Activated T-helper 1 cell treated with anti-CD3 and anti-CD28 coated beads, Interleukin-12 subunit alpha, Interleukin-12 subunit beta, Interleukin-2, Interleukin-4 antibody, amounts not matched to agents 30 ng/mL and 10 ng/mL and 1 ng/mL, durations not matched to agents 14 hours and 24 hours and 36 hours (primary cell): ENCODE results near the gene LMCD1. TPM values are rescaled to one million over a fixed set of nuclear protein-coding genes. Genes with fewer than 3 reads are reported as not detected.

Source experiments
- DNase-seq: peaks from one replicate; pipeline ENCODE4 v3.0.0; 2021; ENCODE audit warnings: low spot score
- H3K27ac Mint-ChIP-seq: one replicate; pipeline ENCODE4 v1.8.0; 2021; ENCODE audit warnings: mild to moderate bottlenecking, mixed read lengths
- H3K27me3 Mint-ChIP-seq: one replicate; pipeline ENCODE4 v1.8.0; 2022; ENCODE audit warnings: mild to moderate bottlenecking, moderate library complexity, mixed read lengths; ENCODE audit not compliant: insufficient read depth
- H3K36me3 Mint-ChIP-seq: one replicate; pipeline ENCODE4 v1.8.0; 2021; ENCODE audit warnings: low read depth, mixed read lengths
- H3K4me1 Mint-ChIP-seq: one replicate; pipeline ENCODE4 v1.8.0; 2021; ENCODE audit warnings: low read depth, mixed read lengths
- H3K4me3 Mint-ChIP-seq: one replicate; pipeline ENCODE4 v1.8.0; 2021; ENCODE audit warnings: mild to moderate bottlenecking, moderate library complexity, mixed read lengths
- H3K9me3 Mint-ChIP-seq: one replicate; pipeline ENCODE4 v1.8.0; 2021; ENCODE audit warnings: mixed read lengths
- intact Hi-C: fragments of 100-400 bp; cut with micrococcal nuclease; formaldehyde crosslinking; loops from one replicate; pipeline ENCODE4 v1.15.1; 2024
- total RNA-seq: library from RNA; stranded (reverse); gene quantifications from 2 replicates; pipeline ENCODE4 v1.2.3, GENCODE V29; 2022

LMCD1 gene
- total RNA-seq, 1 donor from 2014 or later: 0.52 TPM

DNA sequence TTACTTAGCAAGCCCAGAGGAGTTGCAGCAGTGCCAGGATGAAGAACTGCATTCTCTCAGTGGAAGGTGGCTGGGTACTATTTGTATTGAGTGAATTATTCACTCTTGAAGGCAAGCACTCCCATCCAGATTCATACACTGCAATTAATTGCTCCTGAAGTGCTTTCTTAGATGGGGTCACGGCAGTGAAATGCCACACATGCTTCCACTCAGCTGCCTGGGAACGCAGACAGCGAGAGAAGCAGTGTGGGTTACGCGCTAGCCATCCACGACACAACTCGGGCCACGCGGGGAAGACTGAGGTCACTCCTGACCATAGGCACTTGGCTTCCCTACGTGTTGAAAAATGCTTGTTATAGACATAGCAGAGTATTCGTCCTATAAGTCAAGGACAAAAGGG is 30.8 kb upstream of the LMCD1 start:
- intact Hi-C loops: no loop called here
- H3K27ac Mint-ChIP-seq: no peak overlapping the region
- H3K9me3 Mint-ChIP-seq: no peaks in the 10 kb centered on the region
- DNase-seq: no peak
- H3K27me3 Mint-ChIP-seq: no peaks in the 10 kb centered on the region
- no peaks in the 10 kb centered on the region for H3K4me1 Mint-ChIP-seq
- no peak overlapping the region for H3K4me3 Mint-ChIP-seq
- H3K36me3 Mint-ChIP-seq: no peaks in the 10 kb centered on the region

DNA sequence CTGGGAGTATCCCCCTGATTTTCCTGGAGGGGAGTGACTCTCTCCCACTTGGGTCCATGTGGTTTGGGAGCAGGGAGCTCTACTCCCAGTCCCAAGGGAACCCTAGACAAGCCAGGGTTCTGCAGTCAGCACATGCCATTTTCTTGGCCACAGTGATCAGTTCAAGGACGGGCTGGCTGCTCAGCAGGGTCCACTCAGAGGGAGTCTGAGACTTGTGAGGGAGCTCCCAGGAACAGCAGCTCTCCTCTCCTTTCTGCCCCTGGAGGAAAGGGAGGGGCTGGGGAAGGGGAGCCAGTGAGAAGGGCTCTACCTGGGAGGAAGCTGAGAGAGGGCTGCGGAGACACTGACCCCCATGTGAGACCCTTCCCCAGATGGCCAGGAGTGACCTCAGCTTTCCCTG is 29.1 kb upstream of the LMCD1 start:
- Mint-ChIP-seq H3K36me3 (no peaks in the 10 kb centered on the region), H3K27me3 (no peaks in the 10 kb centered on the region), H3K4me1 (no peaks in the 10 kb centered on the region), H3K9me3 (no peaks in the 10 kb centered on the region), H3K27ac (no peak overlapping the region), H3K4me3 (no peak overlapping the region)
- no peak for DNase-seq
- intact Hi-C loops: no loop called here

DNA sequence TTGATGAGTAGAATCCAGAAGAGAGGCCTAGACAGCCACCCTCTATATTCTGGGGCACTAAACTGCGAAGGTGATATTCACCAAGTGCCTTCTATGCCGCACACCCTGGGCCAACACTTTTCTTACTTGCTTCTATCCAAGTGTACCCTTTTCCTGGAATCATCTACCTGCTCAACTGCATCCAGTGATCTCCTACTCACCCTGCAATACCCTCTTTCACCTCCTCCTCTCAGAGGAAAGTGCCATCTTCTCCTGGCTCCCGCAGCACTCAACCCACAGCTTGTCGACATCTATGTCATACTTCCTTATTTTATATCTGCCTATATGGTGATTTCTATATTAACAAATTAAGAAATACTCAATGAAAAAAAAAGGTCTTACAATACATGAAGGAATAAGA is 28.6 kb upstream of the LMCD1 start:
- Mint-ChIP-seq H3K27ac (no peak overlapping the region), H3K4me1 (no peaks in the 10 kb centered on the region), H3K27me3 (no peaks in the 10 kb centered on the region), H3K4me3 (no peak overlapping the region), H3K36me3 (no peaks in the 10 kb centered on the region), H3K9me3 (no peaks in the 10 kb centered on the region)
- intact Hi-C loops: no loop called here
- no peak for DNase-seq

GRCh38 chr3:8473990-8474389 is 27.6 kb upstream of the LMCD1 start:
- no peak for DNase-seq
- H3K4me1 Mint-ChIP-seq: no peaks in the 10 kb centered on the region
- H3K27me3 Mint-ChIP-seq: no peaks in the 10 kb centered on the region
- no peak overlapping the region for H3K27ac Mint-ChIP-seq
- no peak overlapping the region for H3K4me3 Mint-ChIP-seq
- intact Hi-C loops: no loop called here
- no peaks in the 10 kb centered on the region for H3K9me3 Mint-ChIP-seq
- no peaks in the 10 kb centered on the region for H3K36me3 Mint-ChIP-seq

DNA sequence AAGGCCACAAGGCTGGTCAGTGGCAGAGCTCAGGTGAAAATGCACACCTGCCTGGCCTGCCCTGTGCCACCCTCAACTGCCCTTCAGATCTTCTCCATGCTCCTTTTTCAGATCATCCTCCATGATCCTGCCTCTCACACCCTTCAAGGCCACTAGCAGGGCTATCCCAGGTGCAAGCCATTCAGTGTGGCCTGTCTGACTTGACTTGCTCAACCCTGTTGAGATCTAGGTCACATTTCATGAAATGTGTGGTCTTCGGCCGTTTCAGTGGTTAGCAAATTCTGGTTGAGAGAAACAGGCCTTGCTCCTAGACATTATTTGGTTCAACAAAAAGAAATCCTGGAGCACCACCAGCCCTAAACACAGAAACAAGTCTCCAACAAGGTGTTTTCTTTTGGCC is 26.6 kb upstream of the LMCD1 start:
- no peaks in the 10 kb centered on the region for H3K9me3 Mint-ChIP-seq
- DNase-seq: no peak
- H3K4me3 Mint-ChIP-seq: no peak overlapping the region
- no peak overlapping the region for H3K27ac Mint-ChIP-seq
- intact Hi-C loops: no loop called here
- no peaks in the 10 kb centered on the region for H3K4me1 Mint-ChIP-seq
- H3K36me3 Mint-ChIP-seq: no peaks in the 10 kb centered on the region
- no peaks in the 10 kb centered on the region for H3K27me3 Mint-ChIP-seq

DNA sequence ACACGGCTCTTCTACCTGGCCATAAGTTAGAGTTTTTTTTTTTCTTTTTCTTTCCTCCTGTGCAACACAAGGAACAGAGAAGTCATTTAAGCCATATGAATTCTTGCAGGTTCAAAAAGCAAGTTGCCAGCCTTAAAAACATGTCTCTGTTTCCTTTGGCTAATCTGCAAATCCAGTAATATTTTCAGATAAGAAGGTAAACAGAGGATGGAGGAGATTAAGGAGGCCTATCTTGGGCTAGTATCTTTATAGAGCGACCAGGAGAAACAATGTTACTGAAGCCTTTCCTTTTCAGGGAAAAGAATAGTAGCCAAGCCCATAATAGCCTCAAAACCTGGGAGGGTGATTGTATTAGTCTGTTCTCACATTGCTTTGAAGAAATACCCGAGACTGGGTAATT is 20.9 kb upstream of the LMCD1 start:
- Mint-ChIP-seq H3K27ac (no peak overlapping the region), H3K4me1 (no peaks in the 10 kb centered on the region), H3K36me3 (no peaks in the 10 kb centered on the region), H3K4me3 (no peak overlapping the region), H3K27me3 (no peaks in the 10 kb centered on the region), H3K9me3 (no peaks in the 10 kb centered on the region)
- DNase-seq: no peak
- intact Hi-C loops: no loop called here

DNA sequence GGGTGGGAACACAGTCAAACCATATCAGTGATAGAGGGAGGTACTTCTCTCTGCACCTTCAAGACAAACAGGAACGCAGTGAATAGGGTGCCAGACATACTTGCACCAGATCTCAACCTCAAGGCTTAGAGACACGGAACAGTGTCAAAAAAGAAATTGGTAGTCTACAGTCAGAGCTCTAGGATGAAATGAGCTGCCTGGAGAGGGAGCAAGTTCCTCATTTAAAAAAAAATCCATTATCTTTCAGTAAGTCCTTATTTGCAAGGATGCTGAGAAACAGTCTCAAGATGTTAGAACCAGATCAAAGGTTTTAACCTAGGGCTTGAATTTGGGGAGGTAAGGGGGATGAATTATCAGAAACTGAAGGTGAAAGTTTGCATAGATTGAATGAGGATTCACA is 20.2 kb upstream of the LMCD1 start:
- Mint-ChIP-seq H3K9me3 (no peaks in the 10 kb centered on the region), H3K27ac (no peak overlapping the region), H3K4me1 (no peaks in the 10 kb centered on the region), H3K27me3 (no peaks in the 10 kb centered on the region), H3K36me3 (no peaks in the 10 kb centered on the region), H3K4me3 (no peak overlapping the region)
- DNase-seq: no peak
- intact Hi-C loops: no loop called here

DNA sequence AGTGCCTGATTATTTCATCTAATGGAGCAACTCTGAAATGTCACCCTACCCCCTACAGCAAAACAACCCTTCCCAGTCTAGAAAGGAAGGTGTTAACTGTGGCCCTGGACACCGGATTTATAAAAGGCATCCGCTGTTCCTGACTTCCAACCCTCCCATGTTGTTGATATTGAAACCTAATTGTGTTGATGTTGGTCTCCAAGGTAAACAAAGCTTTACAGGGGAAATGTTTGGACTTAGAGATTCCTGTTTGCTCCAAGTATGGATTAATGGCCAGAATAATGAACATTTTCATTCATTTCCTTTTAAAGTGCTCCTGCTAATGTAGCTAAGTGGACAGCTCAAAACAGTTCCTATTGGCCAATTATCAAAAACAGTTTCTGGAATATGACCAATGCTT is 19.4 kb upstream of the LMCD1 start:
- no peak for DNase-seq
- Mint-ChIP-seq H3K4me1 (no peaks in the 10 kb centered on the region), H3K27ac (no peak overlapping the region), H3K9me3 (no peaks in the 10 kb centered on the region), H3K27me3 (no peaks in the 10 kb centered on the region), H3K4me3 (no peak overlapping the region), H3K36me3 (no peaks in the 10 kb centered on the region)
- intact Hi-C loops: no loop called here

DNA sequence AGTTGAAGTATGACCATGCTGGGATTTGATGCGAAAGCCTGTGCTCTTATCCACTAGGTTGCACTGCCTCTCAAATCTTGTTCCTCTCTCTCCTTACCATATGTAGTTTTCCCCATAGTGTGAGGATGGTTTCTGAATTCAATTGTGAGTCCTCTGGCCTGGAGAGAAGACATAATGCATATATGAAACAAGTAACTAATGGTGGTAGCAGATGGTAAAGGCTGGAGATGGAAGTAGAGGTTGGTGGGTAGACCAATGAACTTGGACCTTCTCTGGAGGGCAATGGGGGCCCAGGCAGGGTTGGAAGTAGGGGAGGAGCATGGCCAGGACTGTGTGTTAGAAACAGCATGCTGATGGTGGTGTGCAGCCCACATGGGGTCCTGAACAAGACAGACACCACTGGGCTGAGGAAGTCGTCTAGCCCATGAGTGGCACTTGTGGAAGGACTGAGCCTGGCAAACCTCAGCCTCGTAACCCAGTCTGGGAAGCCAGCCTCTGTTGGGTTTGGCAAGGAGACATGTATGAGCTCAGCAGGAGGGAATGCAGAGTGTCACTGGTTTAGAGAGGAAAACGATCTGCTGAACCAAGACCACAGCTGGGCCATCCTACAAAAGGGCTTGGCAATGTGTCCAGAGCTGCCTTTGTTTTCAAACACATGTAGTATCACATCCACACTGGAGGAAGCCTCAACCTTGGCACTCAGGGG is 18.5 kb upstream of the LMCD1 start:
- Mint-ChIP-seq H3K4me1 (no peaks in the 10 kb centered on the region), H3K9me3 (no peaks in the 10 kb centered on the region), H3K4me3 (no peak overlapping the region), H3K27ac (no peak overlapping the region), H3K36me3 (no peaks in the 10 kb centered on the region), H3K27me3 (peaks cover 3% of the 10 kb centered on the region)
- no peak for DNase-seq
- intact Hi-C loops: no loop called here

- H3K4me3 Mint-ChIP-seq: no peak overlapping the region
- H3K4me1 Mint-ChIP-seq: no peaks in the 10 kb centered on the region
- no peaks in the 10 kb centered on the region for H3K36me3 Mint-ChIP-seq
- intact Hi-C loops: no loop called here
- H3K9me3 Mint-ChIP-seq: no peaks in the 10 kb centered on the region
- no peak for DNase-seq
- peaks cover 3% of the 10 kb centered on the region for H3K27me3 Mint-ChIP-seq
- no peak overlapping the region for H3K27ac Mint-ChIP-seq
Observed at GRCh38 chr3:8484409-8485140, 17.0 kb upstream of the LMCD1 start.

GRCh38 chr3:8485141-8485870 is 16.3 kb upstream of the LMCD1 start:
- H3K9me3 Mint-ChIP-seq: no peaks in the 10 kb centered on the region
- H3K27ac Mint-ChIP-seq: no peak overlapping the region
- H3K27me3 Mint-ChIP-seq: peaks cover 3% of the 10 kb centered on the region
- H3K4me3 Mint-ChIP-seq: no peak overlapping the region
- no peak for DNase-seq
- no peaks in the 10 kb centered on the region for H3K36me3 Mint-ChIP-seq
- no peaks in the 10 kb centered on the region for H3K4me1 Mint-ChIP-seq
- intact Hi-C loops: no loop called here

- H3K4me1 Mint-ChIP-seq: no peaks in the 10 kb centered on the region
- H3K36me3 Mint-ChIP-seq: no peaks in the 10 kb centered on the region
- no peak overlapping the region for H3K4me3 Mint-ChIP-seq
- intact Hi-C loops: no loop called here
- H3K9me3 Mint-ChIP-seq: no peaks in the 10 kb centered on the region
- no peak for DNase-seq
- H3K27me3 Mint-ChIP-seq: peaks cover 3% of the 10 kb centered on the region
- H3K27ac Mint-ChIP-seq: no peak overlapping the region
Observed at GRCh38 chr3:8485943-8486342, 15.7 kb upstream of the LMCD1 start.

GRCh38 chr3:8486434-8486833 is 15.2 kb upstream of the LMCD1 start:
- no peak overlapping the region for H3K27ac Mint-ChIP-seq
- DNase-seq: no peak
- no peaks in the 10 kb centered on the region for H3K4me1 Mint-ChIP-seq
- no peaks in the 10 kb centered on the region for H3K36me3 Mint-ChIP-seq
- H3K9me3 Mint-ChIP-seq: no peaks in the 10 kb centered on the region
- H3K4me3 Mint-ChIP-seq: no peak overlapping the region
- H3K27me3 Mint-ChIP-seq: peaks cover 3% of the 10 kb centered on the region
- intact Hi-C loops: no loop called here
